ENCODE measurements around the gene ATP2B3.

Gene ATP2B3

GRCh38 chrX:153610836-153611213, 93.4 kb downstream of the ATP2B3 start:
- no peak overlapping the region for H3K4me3 ChIP-seq (IDR thresholded peaks at IDR 0.05; ENCODE audit: insufficient read depth, low read depth, low read length)
- no peaks in the 10 kb centered on the region for H3K4me1 ChIP-seq (ENCODE audit: low read depth, poor library complexity, severe bottlenecking)
- H3K4me2 ChIP-seq: no peak overlapping the region
- no peak overlapping the region for H3K27ac ChIP-seq
- no peaks in the 10 kb centered on the region for H4K20me1 ChIP-seq (ENCODE audit: insufficient read depth)
- TF ChIP-seq CTCF (conservative IDR thresholded peaks at IDR 0.05; ENCODE audit: low read depth, low read length): no peak
- H2AFZ ChIP-seq (ENCODE audit: low read depth): no peak overlapping the region; the same call in 1 of the 2 replicates
- H3K79me2 ChIP-seq (ENCODE audit: insufficient read depth, low read depth): no peaks in the 10 kb centered on the region
- H3K9ac ChIP-seq: no peak overlapping the region
- peaks cover 18% of the 10 kb centered on the region; the same call in 1 of the 2 replicates for H3K27me3 ChIP-seq (ENCODE audit: insufficient read depth, low read depth)
- H3K36me3 ChIP-seq (ENCODE audit: insufficient read depth): no peaks in the 10 kb centered on the region

GRCh38 chrX:153611298-153612095, 94.1 kb downstream of the ATP2B3 start:
- H2AFZ ChIP-seq (ENCODE audit: low read depth): no peak overlapping the region
- H3K36me3 ChIP-seq (ENCODE audit: insufficient read depth): no peaks in the 10 kb centered on the region
- H3K4me2 ChIP-seq: no peak overlapping the region
- no peak overlapping the region for H3K27ac ChIP-seq
- no peak overlapping the region for H3K4me3 ChIP-seq (IDR thresholded peaks at IDR 0.05; ENCODE audit: insufficient read depth, low read depth, low read length)
- no peaks in the 10 kb centered on the region for H4K20me1 ChIP-seq (ENCODE audit: insufficient read depth)
- no peak overlapping the region for H3K9ac ChIP-seq
- no peak for TF ChIP-seq CTCF (conservative IDR thresholded peaks at IDR 0.05; ENCODE audit: low read depth, low read length)
- H3K79me2 ChIP-seq (ENCODE audit: insufficient read depth, low read depth): no peaks in the 10 kb centered on the region
- H3K4me1 ChIP-seq (ENCODE audit: low read depth, poor library complexity, severe bottlenecking): no peaks in the 10 kb centered on the region
- H3K27me3 ChIP-seq (ENCODE audit: insufficient read depth, low read depth): peaks cover 21% of the 10 kb centered on the region; the same call in 1 of the 2 replicates

GRCh38 chrX:153612413-153612812, 95.0 kb downstream of the ATP2B3 start:
- H3K9ac ChIP-seq: no peak overlapping the region
- no peaks in the 10 kb centered on the region for H3K36me3 ChIP-seq (ENCODE audit: insufficient read depth)
- H4K20me1 ChIP-seq (ENCODE audit: insufficient read depth): no peaks in the 10 kb centered on the region
- no peak overlapping the region for H3K4me2 ChIP-seq
- H3K27ac ChIP-seq: no peak overlapping the region
- peaks cover 24% of the 10 kb centered on the region; the same call in 1 of the 2 replicates for H3K27me3 ChIP-seq (ENCODE audit: insufficient read depth, low read depth)
- H3K4me3 ChIP-seq (IDR thresholded peaks at IDR 0.05; ENCODE audit: insufficient read depth, low read depth, low read length): no peak overlapping the region
- TF ChIP-seq CTCF (conservative IDR thresholded peaks at IDR 0.05; ENCODE audit: low read depth, low read length): no peak
- no peaks in the 10 kb centered on the region for H3K4me1 ChIP-seq (ENCODE audit: low read depth, poor library complexity, severe bottlenecking)
- no peaks in the 10 kb centered on the region for H3K79me2 ChIP-seq (ENCODE audit: insufficient read depth, low read depth)
- H2AFZ ChIP-seq (ENCODE audit: low read depth): no peak overlapping the region

GRCh38 chrX:153614818-153615217, 97.4 kb downstream of the ATP2B3 start:
- no peak overlapping the region for H3K9ac ChIP-seq
- H3K4me3 ChIP-seq (IDR thresholded peaks at IDR 0.05; ENCODE audit: insufficient read depth, low read depth, low read length): no peak overlapping the region
- H3K79me2 ChIP-seq (ENCODE audit: insufficient read depth, low read depth): no peaks in the 10 kb centered on the region
- no peak overlapping the region for H3K4me2 ChIP-seq
- H2AFZ ChIP-seq (ENCODE audit: low read depth): no peak overlapping the region
- no peak overlapping the region for H3K27ac ChIP-seq
- no peaks in the 10 kb centered on the region for H3K4me1 ChIP-seq (ENCODE audit: low read depth, poor library complexity, severe bottlenecking)
- no peaks in the 10 kb centered on the region for H4K20me1 ChIP-seq (ENCODE audit: insufficient read depth)
- H3K36me3 ChIP-seq (ENCODE audit: insufficient read depth): no peaks in the 10 kb centered on the region
- H3K27me3 ChIP-seq (ENCODE audit: insufficient read depth, low read depth): peaks cover 35% of the 10 kb centered on the region
- no peak for TF ChIP-seq CTCF (conservative IDR thresholded peaks at IDR 0.05; ENCODE audit: low read depth, low read length)

Data from KMS-11 (cell line).